Stomach (tissue), 4 donors: ENCODE data around the gene C1orf226.

Source experiments
- POLR2AphosphoS5 ChIP-seq, 3 donors: sonication (generic); formaldehyde crosslinking; IDR thresholded peaks; one replicate each; pipeline ENCODE4 v1.6.1; 2016; ENCODE audit warnings: antibody characterized with exemption in 3 of 3
- TF ChIP-seq, protein P1 (sequence below), 7 experiments: fragments of 450-650 bp in 4 of 7; fragments of 200-600 bp in 3 of 7; sonication (generic) in 3 of 7; IDR thresholded peaks; one replicate each; pipeline ENCODE4 v1.5.1; 2016 to 2019; ENCODE audit warnings: antibody characterized with exemption in 7 of 7, control low read depth in 2 of 7, mild to moderate bottlenecking in 1 of 7

DNA sequence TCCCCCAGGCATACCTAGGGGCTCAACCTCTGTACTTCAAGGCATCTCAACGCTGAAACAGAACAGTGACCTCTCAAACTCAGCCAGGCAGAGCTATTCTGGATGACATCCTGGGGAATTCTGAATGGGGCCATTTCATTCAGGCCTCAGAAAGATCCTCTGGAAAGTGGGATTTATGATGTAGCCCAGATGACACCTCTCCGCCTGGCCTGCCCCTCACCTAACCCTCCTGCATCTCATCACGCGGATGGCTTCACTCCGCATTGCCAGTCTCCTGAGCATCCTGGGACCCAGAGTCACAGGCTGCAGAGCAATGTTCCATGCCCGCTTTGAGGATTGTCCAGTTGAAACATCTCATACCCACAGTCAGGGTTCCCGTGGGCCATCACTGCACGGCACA, 6.1 kb upstream of the C1orf226 start:
- TF ChIP-seq, protein P1, sequence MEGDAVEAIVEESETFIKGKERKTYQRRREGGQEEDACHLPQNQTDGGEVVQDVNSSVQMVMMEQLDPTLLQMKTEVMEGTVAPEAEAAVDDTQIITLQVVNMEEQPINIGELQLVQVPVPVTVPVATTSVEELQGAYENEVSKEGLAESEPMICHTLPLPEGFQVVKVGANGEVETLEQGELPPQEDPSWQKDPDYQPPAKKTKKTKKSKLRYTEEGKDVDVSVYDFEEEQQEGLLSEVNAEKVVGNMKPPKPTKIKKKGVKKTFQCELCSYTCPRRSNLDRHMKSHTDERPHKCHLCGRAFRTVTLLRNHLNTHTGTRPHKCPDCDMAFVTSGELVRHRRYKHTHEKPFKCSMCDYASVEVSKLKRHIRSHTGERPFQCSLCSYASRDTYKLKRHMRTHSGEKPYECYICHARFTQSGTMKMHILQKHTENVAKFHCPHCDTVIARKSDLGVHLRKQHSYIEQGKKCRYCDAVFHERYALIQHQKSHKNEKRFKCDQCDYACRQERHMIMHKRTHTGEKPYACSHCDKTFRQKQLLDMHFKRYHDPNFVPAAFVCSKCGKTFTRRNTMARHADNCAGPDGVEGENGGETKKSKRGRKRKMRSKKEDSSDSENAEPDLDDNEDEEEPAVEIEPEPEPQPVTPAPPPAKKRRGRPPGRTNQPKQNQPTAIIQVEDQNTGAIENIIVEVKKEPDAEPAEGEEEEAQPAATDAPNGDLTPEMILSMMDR (IDR thresholded peaks at IDR 0.05) = no peak
- TF ChIP-seq POLR2AphosphoS5 (IDR thresholded peaks at IDR 0.05) = no peak
